H1 (cell line): ENCODE measurements around the gene RAB35. TPM values are rescaled to one million over a fixed set of nuclear protein-coding genes. Genes with fewer than 3 reads are reported as not detected.

ENCODE experiments used
- EZH2 ChIP-seq: fragments of 200-600 bp; sonication (generic); IDR thresholded peaks from 2 replicates; pipeline ENCODE4 v1.7.1; 2012; ENCODE audit warnings: low read depth, mild to moderate bottlenecking, moderate library complexity, low read length, inconsistent platforms; ENCODE audit not compliant: severe bottlenecking
- RBBP5 ChIP-seq: IDR thresholded peaks from 2 replicates; pipeline ENCODE4 v1.7.1; 2012; ENCODE audit warnings: low read depth, mild to moderate bottlenecking, inconsistent platforms, low read length, moderate library complexity, borderline replicate concordance
- RFX5 ChIP-seq: IDR thresholded peaks from 2 replicates; pipeline ENCODE4 v1.6.1; 2011; ENCODE audit warnings: low read depth, low read length, improper control_type of control experiment, borderline replicate concordance
- RXRA ChIP-seq: IDR thresholded peaks from 2 replicates; pipeline ENCODE4 v1.6.1; 2011; ENCODE audit warnings: low read depth, mild to moderate bottlenecking, low read length, moderate library complexity; ENCODE audit not compliant: insufficient read depth
- SAP30 ChIP-seq: fragments of 300-600 bp; sonication (generic); IDR thresholded peaks from 2 replicates; pipeline ENCODE4 v1.7.1; 2012; ENCODE audit warnings: low read length, moderate library complexity, mild to moderate bottlenecking, inconsistent platforms; ENCODE audit not compliant: insufficient read depth, insufficient replicate concordance
- SP1 ChIP-seq: IDR thresholded peaks from 2 replicates; pipeline ENCODE4 v1.6.1; 2011; ENCODE audit warnings: low read depth, low read length
- ZNF274 ChIP-seq: IDR thresholded peaks from 2 replicates; pipeline ENCODE4 v1.7.0; 2012; ENCODE audit warnings: low read length, borderline replicate concordance; ENCODE audit errors: extremely low read depth
- polyA plus RNA-seq, 7 experiments: library from polyadenylated mRNA; depleted of rRNA in 3 of 7; stranded (reverse) in 5 of 7; unstranded in 2 of 7; fragments of >200 nt in 5 of 7; fragments of 200-250 nt in 2 of 7; gene quantifications; 1 replicate in 5 of 7; 2 replicates in 1 of 7; 4 replicates in 1 of 7; pipeline versions ENCODE4 v1.2.1 to v1.2.3, GENCODE V29; 2011 to 2013; ENCODE audit warnings: missing spikeins in 2 of 7, mixed read lengths in 2 of 7
- total RNA-seq: library from RNA; stranded (reverse); fragmentation: NEBNext Ultra II Directional; extraction: Animal tissue kit (Norgen Biotek cat#: 25700); gene quantifications from 2 replicates; pipeline ENCODE4 v1.2.1, GENCODE V29; 2021

Gene RAB35
- total and polyA plus RNA-seq, 2 of the 8 experiments (the other 6 are each of a cell fraction or from before 2014, with no cell fraction given), result 33.4 to 39.0 TPM

DNA sequence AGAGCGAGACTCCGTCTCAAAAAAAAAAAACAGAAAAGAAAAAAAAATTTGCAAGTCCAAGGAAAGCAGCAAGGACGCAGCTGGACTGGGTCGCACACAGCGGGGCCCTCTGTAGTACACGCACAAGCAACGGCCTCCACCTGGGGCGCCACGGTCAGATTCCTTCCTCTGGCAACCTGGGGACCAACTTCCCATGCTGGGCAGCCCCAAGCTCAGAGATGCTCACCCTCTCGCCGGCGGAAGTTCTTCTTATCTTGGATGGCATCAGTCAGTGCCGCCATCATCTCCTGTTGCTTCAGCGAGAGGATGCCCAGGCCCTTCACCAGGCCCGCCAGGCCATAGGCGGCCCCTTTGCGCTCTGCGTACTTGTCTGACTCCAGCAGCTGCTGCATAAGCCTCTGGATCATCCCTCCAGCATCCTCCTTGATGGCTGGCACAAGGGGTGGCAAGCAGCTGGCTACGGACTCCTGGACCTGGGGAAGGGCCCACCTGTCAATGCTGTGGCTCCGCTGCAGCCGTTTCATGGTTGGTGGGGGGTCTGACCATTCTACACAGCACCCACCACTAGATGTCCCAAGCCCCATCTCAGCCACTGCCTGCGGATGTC, 34.5 kb upstream of the RAB35 start (continued):
- TF ChIP-seq RFX5 (no peak), SAP30 (no peak), SP1 (no peak), ZNF274 (no peak), RXRA (no peak), EZH2 (no peak), RBBP5 (no peak)
- TF ChIP-seq, all 59 proteins: peak for 0
